HFFc6 (cell line): ENCODE measurements around the gene LY86. TPM values are rescaled to one million over a fixed set of nuclear protein-coding genes. Genes with fewer than 3 reads are reported as not detected.
"Not testable (repeated sequence)": the region's sequence is repeated elsewhere in the genome, so short reads cannot be mapped to it uniquely, and the experiment has no call there.

Experiments used
- DNase-seq: peaks from one replicate; pipeline ENCODE4 v3.0.0-alpha.2; 2018
- H3K27ac Mint-ChIP-seq: 2 replicates; pipeline ENCODE4 v1.8.0; 2020; ENCODE audit warnings: mild to moderate bottlenecking, mixed read lengths
- H3K27me3 Mint-ChIP-seq: 2 replicates; pipeline ENCODE4 v1.8.0; 2021; ENCODE audit warnings: mild to moderate bottlenecking, moderate library complexity, mixed read lengths; ENCODE audit not compliant: insufficient read depth
- H3K36me3 Mint-ChIP-seq: 2 replicates; pipeline ENCODE4 v1.8.0; 2021; ENCODE audit warnings: low read depth, mixed read lengths
- H3K4me1 Mint-ChIP-seq: 2 replicates; pipeline ENCODE4 v1.8.0; 2020; ENCODE audit warnings: low read depth, mixed read lengths
- H3K4me3 Mint-ChIP-seq: 2 replicates; pipeline ENCODE4 v1.8.0; 2020; ENCODE audit warnings: mild to moderate bottlenecking, moderate library complexity, mixed read lengths
- H3K9me3 Mint-ChIP-seq: 2 replicates; pipeline ENCODE4 v1.8.0; 2020; ENCODE audit warnings: mild to moderate bottlenecking, mixed read lengths
- total RNA-seq, 6 experiments: library from RNA; stranded (reverse); fragmentation: NEBNext Ultra II Directional; extraction: Animal tissue kit (Norgen Biotek cat#: 25700); gene quantifications; 2 replicates in 1 of 6; 3 replicates in 5 of 6; pipeline ENCODE4 v1.2.3, GENCODE V29; 2021
- TF ChIP-seq, protein P1 (sequence below): fragments of 200-600 bp; sonication (generic); IDR thresholded peaks from 2 replicates; pipeline ENCODE4 v1.5.0; 2021; ENCODE audit warnings: antibody characterized with exemption, mild to moderate bottlenecking

The LY86 gene
- total RNA-seq, 6 experiments from 2014 or later = not detected

GRCh38 chr6:6612308-6612707, 23.8 kb downstream of the LY86 start:
- Mint-ChIP-seq H3K4me1 (no peaks in the 10 kb centered on the region), H3K36me3 (peaks cover 9% of the 10 kb centered on the region; the same call in 1 of the 2 replicates), H3K4me3 (no peak overlapping the region), H3K27me3 (peaks cover 2% of the 10 kb centered on the region; the same call in 1 of the 2 replicates), H3K27ac (no peak overlapping the region), H3K9me3 (peaks cover 56% of the 10 kb centered on the region)
- no peak for DNase-seq
- TF ChIP-seq, protein P1, sequence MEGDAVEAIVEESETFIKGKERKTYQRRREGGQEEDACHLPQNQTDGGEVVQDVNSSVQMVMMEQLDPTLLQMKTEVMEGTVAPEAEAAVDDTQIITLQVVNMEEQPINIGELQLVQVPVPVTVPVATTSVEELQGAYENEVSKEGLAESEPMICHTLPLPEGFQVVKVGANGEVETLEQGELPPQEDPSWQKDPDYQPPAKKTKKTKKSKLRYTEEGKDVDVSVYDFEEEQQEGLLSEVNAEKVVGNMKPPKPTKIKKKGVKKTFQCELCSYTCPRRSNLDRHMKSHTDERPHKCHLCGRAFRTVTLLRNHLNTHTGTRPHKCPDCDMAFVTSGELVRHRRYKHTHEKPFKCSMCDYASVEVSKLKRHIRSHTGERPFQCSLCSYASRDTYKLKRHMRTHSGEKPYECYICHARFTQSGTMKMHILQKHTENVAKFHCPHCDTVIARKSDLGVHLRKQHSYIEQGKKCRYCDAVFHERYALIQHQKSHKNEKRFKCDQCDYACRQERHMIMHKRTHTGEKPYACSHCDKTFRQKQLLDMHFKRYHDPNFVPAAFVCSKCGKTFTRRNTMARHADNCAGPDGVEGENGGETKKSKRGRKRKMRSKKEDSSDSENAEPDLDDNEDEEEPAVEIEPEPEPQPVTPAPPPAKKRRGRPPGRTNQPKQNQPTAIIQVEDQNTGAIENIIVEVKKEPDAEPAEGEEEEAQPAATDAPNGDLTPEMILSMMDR = no peak

- H3K4me1 Mint-ChIP-seq, H3K4me3 Mint-ChIP-seq, H3K27ac Mint-ChIP-seq, H3K36me3 Mint-ChIP-seq, DNase-seq, H3K27me3 Mint-ChIP-seq: not testable (repeated sequence)
- peaks cover 58% of the 10 kb centered on the region for H3K9me3 Mint-ChIP-seq
These were observed 24.7 kb downstream of the LY86 start for GRCh38 chr6:6613103-6613718.

DNA sequence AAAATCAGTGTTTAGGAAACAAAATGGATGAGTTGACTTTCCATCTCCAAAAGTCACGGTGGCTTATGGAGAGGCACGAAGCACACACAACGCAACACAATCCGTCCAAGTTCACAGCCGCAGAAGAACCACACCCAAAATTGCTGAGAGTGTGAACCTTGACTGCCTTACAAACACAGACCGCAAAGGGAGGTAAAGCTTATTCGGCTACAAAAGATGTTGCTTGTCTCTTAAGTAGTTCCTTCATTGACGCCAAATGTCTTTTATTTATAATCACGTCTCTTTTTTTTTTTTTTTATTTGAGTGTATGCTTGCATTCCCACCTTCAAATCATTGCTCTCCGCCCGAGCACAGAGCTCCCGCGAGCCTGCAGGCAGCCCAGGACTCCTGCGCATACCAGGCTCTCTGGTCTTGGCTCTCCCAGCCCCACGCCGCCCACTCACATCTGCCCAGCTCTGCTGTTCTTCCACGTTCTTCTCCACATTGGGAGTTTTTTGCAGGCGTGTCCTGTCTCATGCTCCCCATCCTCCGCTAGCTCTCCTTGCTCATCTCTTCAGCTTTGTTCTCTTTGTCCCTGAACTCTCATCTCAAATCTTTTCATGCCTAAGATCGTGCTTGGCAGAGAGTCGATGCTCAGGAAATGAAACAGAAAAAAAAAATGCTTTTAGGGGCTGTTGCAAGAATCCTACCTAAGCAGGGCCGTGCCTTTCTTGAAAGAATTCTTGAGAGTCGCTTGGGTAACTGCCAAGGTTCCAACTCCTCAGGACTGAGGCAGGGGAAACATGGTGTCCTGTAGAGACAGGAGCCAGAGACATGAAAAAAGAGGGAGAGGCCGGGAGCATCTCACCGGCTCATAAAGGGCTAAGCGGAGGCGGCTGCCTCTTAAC, 25.8 kb downstream of the LY86 start:
- H3K4me3 Mint-ChIP-seq = no peak overlapping the region
- peaks cover 67% of the 10 kb centered on the region for H3K9me3 Mint-ChIP-seq
- no peak overlapping the region for H3K27ac Mint-ChIP-seq
- TF ChIP-seq, protein P1 = no peak
- peaks cover 9% of the 10 kb centered on the region; the same call in 1 of the 2 replicates for H3K36me3 Mint-ChIP-seq
- peaks cover 2% of the 10 kb centered on the region; the same call in 1 of the 2 replicates for H3K27me3 Mint-ChIP-seq
- H3K4me1 Mint-ChIP-seq = no peaks in the 10 kb centered on the region
- DNase-seq = no peak

- peaks cover 2% of the 10 kb centered on the region; the same call in 1 of the 2 replicates for H3K27me3 Mint-ChIP-seq
- DNase-seq = no peak
- TF ChIP-seq, protein P1 = no peak
- no peaks in the 10 kb centered on the region for H3K4me1 Mint-ChIP-seq
- no peak overlapping the region for H3K4me3 Mint-ChIP-seq
- H3K27ac Mint-ChIP-seq = no peak overlapping the region
- peaks cover 9% of the 10 kb centered on the region; the same call in 1 of the 2 replicates for H3K36me3 Mint-ChIP-seq
- peaks cover 66% of the 10 kb centered on the region for H3K9me3 Mint-ChIP-seq
These were observed 26.4 kb downstream of the LY86 start for GRCh38 chr6:6614983-6615349.

DNA sequence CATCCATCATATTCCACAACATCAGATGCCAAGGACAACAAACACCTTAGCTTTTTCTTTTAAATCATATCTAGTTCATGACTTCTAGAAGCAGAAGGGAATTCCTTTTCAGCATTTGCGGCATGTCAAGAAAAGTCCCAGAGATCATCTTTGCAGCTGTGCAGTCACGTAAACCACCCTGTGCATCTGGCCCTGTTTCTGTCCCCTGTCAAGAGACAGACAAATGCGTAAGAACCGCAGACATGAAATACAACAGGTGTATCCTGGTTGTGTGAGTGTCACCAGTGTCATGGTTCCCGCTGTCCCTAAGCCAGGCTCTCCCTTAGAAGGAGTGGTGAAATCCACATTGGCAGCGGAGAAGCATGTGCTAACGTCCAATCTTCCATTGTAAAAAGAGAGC, 28.1 kb downstream of the LY86 start:
- no peak overlapping the region for H3K27ac Mint-ChIP-seq
- H3K4me1 Mint-ChIP-seq = no peaks in the 10 kb centered on the region
- H3K4me3 Mint-ChIP-seq = no peak overlapping the region
- TF ChIP-seq, protein P1 = no peak
- peaks cover 2% of the 10 kb centered on the region; the same call in 1 of the 2 replicates for H3K27me3 Mint-ChIP-seq
- DNase-seq = no peak
- peaks cover 9% of the 10 kb centered on the region; the same call in 1 of the 2 replicates for H3K36me3 Mint-ChIP-seq
- H3K9me3 Mint-ChIP-seq = peaks cover 63% of the 10 kb centered on the region
